ENCODE results near the gene SHLD1.
"Not testable (repeated sequence)": the region's sequence is repeated elsewhere in the genome, so short reads cannot be mapped to it uniquely, and the experiment has no call there.

Gene SHLD1, protein sequence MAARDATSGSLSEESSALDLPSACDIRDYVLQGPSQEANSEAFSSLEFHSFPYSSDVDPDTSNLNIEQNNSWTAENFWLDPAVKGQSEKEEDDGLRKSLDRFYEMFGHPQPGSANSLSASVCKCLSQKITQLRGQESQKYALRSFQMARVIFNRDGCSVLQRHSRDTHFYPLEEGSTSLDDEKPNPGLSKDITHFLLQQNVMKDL

DNA sequence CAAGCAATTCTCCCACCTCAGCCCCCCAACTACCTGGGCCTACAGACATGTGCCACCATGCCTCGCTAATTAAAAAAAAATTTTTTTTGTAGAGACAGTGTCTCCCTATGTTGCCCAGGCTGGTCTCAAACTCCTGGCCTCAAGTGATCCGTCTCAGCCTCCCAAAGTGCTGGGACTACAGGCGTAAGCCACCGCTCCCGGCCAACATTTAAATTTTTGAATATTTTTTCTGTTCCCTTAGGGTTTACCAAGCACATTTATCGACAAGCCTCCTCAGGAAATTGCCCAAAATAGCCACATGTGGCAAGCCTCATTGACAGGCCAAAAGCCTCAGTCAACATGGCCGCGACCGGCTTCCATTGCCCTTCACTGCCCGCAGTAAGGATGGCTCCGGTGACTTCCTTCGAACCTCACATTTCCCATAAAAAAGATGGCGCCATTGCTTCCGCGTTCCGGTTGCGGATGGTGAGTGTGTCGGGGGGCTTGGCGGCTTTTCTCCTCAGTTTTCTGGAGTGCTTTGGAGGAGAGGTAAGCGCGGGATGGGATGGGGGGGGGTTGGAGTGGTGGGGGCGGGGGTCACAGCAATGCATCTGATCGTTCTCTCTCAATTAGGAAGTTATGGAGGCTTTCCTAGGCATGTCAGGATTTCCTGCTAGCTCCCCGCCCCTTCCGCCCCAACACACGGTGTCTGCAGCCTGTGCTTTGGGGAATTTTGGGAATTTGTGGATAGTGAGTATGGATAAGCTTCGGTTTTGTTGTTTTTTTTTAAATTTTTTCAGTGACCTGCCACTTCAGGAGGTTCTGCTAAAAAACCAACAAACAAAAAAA is at the start of gene SHLD1:
Gene SHLD1 (plus strand): TSS at position 450 of the 828 bp plus-strand sequence. CDS start 22,465 bp downstream, outside the sequence.
- H3K4me3 ChIP-seq (ENCODE audit: low read depth, low read length), result peak within 1 kb of the TSS; percentile 70
- TF ChIP-seq, protein P1, sequence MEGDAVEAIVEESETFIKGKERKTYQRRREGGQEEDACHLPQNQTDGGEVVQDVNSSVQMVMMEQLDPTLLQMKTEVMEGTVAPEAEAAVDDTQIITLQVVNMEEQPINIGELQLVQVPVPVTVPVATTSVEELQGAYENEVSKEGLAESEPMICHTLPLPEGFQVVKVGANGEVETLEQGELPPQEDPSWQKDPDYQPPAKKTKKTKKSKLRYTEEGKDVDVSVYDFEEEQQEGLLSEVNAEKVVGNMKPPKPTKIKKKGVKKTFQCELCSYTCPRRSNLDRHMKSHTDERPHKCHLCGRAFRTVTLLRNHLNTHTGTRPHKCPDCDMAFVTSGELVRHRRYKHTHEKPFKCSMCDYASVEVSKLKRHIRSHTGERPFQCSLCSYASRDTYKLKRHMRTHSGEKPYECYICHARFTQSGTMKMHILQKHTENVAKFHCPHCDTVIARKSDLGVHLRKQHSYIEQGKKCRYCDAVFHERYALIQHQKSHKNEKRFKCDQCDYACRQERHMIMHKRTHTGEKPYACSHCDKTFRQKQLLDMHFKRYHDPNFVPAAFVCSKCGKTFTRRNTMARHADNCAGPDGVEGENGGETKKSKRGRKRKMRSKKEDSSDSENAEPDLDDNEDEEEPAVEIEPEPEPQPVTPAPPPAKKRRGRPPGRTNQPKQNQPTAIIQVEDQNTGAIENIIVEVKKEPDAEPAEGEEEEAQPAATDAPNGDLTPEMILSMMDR (IDR thresholded peaks at IDR 0.05; ENCODE audit: control insufficient read depth, extremely low read depth, insufficient read depth), result no peak
- DNase-seq (ENCODE audit: low read depth), result peak; percentile 63

DNA sequence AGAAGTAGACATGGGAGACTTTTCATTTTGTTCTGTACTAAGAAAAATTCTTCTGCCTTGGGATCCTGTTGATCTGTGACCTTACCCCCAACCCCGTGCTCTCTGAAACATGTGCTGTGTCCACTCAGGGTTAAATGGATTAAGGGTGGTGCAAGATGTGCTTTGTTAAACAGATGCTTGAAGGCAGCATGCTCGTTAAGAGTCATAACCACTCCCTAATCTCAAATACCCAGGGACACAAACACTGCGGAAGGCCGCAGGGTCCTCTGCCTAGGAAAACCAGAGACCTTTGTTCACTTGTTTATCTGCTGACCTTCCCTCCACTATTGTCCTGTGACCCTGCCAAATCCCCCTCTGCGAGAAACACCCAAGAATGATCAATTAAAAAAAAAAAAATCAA is 47.9 kb upstream of the SHLD1 start:
- not testable (repeated sequence) for H3K4me3 ChIP-seq (ENCODE audit: low read depth, low read length); DNase-seq (ENCODE audit: low read depth)

DNA sequence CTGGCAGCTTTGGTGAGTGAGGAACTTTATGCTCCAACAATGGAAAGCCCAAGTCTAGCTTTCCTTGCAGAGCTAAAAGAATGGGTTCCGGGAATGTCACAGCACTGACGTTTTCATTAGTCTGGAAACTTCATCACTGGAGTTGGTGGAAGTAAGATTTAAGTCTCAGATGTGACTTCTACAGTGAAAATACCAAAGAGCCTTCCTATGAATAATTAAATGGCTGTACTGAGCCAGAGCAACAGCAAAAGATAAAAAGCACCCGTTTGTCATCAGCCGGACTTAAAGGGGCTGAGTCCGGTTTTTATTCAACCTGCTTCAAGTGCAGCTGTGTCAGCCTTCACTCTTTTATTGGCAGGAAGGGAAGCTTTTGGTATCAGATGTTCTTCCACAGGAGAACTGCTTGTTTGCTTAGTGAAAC is 46.5 kb upstream of the SHLD1 start:
- DNase-seq (ENCODE audit: low read depth), result peak; percentile 63

DNA sequence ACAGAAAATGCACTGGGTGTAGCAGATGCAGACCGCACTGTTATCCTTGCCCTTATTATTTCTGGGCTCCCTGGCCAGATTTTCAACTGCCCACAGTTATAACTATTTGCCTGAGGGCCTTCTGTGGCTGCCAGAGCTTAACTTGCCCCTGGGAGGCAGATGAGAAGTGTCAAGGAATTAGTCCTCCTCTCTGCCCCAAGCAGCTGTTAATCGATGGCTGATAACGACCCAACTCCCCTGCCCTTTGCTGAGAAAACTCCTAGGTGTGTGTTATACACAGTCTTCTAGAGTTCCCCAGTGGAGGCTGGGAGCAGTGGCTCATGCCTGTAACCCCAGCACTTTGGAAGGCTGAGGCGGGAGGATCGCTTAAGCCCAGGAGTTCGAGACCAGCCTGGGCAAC is 44.4 kb upstream of the SHLD1 start:
- TF ChIP-seq, protein P1 (IDR thresholded peaks at IDR 0.05; ENCODE audit: control insufficient read depth, extremely low read depth, insufficient read depth), result no peak
- no peak overlapping the region for H3K4me3 ChIP-seq (ENCODE audit: low read depth, low read length)
- no peak for DNase-seq (ENCODE audit: low read depth)

More for the DNA sequence above, 46.5 kb upstream of the SHLD1 start:
- TF ChIP-seq, protein P1 (IDR thresholded peaks at IDR 0.05; ENCODE audit: control insufficient read depth, extremely low read depth, insufficient read depth), result no peak
- peak overlapping the region; percentile 18; the same call in 1 of the 2 replicates for H3K4me3 ChIP-seq (ENCODE audit: low read depth, low read length)

DNA sequence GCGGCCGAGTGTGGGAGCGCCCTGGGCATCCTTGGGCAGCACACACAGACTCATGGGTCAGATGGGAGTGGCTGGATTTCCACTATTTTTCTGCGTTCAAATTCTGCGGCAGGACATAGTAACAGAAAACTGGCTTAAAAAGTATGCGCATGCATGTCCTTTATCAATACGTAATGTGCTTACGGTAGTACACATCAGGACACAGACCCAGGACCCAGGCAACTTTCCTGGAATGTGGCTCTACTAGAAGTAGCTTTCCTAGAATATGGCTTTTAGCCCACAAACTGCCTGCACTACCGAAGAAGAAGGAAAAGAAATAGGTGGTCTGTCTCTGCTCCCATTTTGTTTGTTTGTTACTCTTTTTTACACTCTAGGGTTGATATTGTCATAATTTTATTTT is 43.4 kb upstream of the SHLD1 start:
- DNase-seq (ENCODE audit: low read depth), result no peak
- H3K4me3 ChIP-seq (ENCODE audit: low read depth, low read length), result no peak overlapping the region
- TF ChIP-seq, protein P1 (IDR thresholded peaks at IDR 0.05; ENCODE audit: control insufficient read depth, extremely low read depth, insufficient read depth), result no peak

DNA sequence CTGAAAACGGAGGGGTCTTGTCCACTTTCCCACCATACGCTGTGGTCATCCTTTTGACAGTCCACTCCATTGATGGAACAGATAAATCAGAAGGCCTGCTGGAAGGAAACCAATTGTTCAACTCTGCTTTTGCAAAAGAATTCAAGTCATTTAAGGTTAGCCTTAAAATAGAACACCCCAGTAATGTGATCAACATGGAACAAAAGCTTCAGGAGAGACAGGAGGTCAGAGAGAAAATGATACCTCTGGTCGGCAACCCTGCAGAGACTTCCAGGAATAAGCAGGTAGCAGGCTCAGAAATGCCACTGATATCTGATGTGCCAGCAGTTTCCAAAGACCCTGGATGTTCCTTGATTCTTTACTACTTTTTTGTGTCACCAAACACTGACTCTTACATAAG is 39.6 kb upstream of the SHLD1 start:
- TF ChIP-seq, protein P1 (IDR thresholded peaks at IDR 0.05; ENCODE audit: control insufficient read depth, extremely low read depth, insufficient read depth), result no peak
- H3K4me3 ChIP-seq (ENCODE audit: low read depth, low read length), result no peak overlapping the region
- no peak for DNase-seq (ENCODE audit: low read depth)

DNA sequence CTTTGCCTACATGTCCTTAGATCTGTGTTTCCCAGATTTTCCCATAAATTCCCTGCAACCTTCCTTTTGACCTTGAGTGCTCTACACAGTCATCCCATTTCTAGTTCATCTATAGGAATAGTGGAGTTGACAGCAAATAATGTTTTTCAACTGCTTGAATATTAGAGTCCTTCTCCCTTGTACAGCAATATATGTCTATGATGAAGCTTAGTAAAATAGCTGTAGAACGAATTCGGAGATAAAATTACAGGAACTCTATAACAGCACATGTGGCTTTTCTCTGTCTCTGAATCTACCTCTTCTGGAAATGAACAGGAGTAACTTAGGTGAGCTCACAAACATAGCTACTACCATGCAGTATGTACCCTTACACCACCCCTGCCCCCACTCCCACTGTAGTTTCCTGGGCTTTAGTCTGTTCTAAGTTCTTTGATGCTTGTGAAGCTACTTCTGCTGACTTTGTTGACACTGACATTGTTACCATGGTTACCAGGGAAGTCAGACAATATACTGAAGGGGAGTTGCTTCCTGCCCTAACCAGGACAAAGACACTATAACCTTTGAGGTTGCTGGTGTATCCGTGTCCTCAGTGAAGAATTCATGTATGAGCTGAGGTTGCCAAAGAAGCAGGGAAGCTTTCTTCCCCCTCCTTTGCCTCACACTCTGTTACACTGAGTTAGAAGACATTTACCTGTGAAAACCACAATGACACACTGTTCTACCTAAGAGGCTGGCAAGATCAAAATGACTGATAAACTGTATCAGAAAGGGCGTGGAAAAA is 35.8 kb upstream of the SHLD1 start:
- TF ChIP-seq, protein P1 (IDR thresholded peaks at IDR 0.05; ENCODE audit: control insufficient read depth, extremely low read depth, insufficient read depth), result no peak
- H3K4me3 ChIP-seq (ENCODE audit: low read depth, low read length), result no peak overlapping the region
- no peak for DNase-seq (ENCODE audit: low read depth)
